ENCODE results near the gene PXT1.
"Not testable (repeated sequence)": the region's sequence is repeated elsewhere in the genome, so short reads cannot be mapped to it uniquely, and the experiment has no call there.

PXT1 gene

DNA sequence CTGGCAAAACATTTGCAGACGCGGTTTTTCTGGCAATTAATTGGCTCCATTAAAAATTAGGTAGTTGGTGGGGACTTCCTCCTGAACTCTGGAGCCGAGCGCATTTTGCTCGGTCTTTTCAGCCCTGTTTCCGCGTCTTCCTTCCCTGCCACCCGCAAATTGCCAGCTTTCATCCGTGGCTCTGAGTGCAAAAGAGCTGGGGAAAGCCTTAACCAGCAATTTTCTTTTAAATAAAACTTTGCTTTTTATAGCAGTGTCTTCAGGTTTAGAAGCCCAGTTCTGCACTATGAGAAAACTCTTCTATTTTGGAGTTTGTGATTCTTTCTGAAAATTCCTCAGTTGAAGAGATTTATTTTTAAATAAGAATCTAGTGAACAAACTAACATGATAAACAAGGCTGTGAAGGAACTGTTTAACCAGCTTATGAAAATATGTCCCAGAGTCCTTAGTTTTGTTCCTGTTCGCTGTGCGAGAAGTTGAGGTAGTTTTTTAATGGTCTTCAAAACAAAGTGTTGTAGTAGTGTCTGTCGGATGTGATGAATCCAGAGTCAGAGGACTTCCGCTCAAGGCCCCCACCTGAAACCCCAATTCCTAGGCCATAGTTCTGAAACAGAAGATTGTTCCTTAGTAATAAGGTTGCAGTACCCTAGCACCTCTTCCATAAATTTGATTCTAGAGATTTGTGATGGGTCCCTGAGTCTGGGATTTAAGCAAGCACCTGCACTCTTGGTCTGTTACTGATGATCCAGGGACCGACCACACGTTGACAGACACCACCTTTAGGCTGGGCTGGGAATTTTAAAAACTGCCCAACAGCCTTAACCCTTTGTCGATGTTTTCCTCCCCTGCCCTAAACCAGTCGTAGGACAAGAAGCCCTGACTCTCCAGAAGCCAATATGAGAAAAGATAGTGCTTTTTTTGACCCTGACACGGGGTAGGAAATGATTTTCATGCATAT lies 1.1 kb upstream of the PXT1 start:
- DNase-seq (ENCODE audit: low read depth), result no peak

DNA sequence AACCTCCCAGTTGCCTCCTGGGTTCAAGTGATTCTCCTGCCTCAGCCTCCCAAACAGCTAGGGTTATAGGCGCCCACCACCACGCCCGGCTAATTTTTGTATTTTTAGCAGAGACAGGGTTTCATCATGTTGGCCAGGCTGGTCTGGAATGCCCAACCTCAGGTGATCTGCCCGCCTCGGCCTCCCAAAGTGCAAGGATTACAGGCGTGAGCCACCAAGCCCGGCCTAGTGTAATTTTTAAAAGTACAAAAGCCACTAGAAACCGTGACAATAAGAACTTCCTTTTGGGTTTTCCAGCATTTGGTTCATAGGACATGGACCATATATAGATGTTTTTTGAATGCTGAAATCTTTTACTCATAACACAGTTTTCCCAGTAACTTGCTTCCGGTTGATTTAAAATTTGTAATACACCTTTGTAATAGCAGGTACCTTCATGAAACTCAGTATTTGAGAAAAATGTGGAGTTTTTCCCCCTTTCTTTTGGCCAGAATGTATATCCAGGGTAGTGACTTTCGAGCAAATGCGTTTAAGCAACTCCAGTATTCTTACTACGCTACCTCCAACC lies 467 bp downstream of the PXT1 start:
- DNase-seq (ENCODE audit: low read depth), result no peak

DNA sequence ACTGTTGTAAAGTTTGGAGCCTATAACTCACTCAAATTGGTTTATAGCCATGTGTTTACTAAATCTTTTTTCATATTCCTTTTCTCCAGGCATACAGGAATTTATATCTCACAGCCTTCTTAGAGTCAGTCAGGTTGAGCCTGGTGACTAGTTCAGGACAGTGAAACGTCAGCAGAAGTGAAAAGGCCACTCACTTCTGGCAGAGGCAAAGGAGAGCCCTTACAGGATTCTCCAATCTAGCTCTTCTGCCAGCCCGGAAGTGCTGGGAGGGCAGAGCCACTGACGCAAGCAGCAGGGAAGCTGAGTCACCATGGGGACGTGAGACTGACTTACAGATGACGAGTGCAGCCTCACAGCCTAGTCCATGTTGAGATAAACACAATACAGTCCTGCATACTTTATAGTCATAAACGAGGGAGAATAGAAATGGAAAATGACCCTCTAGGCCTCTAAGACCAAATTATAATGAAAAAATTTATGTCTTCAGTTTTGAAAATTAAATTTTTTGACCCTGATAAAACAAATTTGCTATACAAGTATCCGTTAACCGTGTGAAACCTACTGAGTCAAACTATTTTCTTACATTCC lies 1.3 kb downstream of the PXT1 start:
- peak; percentile 96 for DNase-seq (ENCODE audit: low read depth)

DNA sequence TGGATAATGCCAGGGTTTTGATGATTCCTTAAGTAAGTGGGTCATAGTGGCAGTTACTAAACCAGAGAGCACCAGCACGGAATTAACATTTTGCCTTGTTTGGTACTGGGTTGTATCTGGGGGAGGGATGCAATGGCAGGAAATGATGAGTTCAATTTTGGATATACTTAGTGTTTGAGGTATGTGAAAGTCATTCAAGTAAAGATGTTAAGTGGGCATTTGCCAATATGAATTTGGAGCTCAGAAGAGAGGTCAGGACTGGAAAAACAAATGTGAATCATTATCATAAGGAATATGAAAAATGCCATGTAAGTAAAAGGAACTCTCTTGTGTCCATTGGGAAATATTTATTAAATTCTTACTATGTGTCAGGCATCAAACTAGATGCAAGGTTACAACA lies 6.2 kb downstream of the PXT1 start:
- DNase-seq (ENCODE audit: low read depth), result peak; percentile 56

DNA sequence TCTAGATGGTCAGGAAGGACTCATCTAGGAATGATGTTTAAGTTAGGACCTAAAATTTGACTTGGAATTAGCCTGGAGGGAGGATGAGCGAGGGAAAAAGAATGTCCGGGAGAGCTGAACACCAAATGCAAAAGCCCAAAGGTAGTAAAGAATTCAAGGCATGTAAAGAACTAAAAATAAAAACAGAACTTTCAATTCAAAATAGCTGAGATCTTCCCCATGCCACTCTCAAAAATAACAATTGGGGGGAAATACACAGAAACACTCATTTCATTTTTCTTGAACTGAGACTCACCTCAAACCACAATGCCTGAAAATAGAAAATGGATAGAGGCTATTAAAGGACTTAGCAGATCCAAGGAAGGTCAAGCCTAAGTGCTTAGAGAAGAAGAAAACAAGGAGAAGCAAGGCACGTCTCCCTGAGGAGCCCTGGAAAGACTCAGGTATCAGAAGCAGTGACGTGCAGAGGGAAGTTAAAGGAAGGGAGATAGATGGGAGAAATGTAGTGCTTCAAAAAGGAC lies 10.4 kb downstream of the PXT1 start:
- DNase-seq (ENCODE audit: low read depth), result peak; percentile 75

DNA sequence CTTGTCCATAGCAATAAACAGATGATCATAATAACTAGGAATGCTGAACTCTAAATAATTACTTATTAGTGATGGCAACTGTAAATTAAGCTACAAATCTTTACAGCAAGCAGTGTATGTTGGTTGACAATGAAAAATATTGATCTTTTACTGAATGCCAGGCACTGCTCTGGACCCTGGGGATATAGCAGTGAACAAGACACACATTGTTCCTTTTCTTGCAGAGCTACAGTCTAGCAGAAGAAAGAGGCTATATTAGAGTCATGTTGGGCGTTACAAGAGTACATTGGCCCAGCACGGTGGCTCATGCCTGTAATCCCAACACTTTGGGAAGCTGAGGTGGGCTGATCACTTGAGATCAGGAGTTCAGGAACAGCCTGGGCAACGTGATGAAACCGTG lies 11.5 kb downstream of the PXT1 start:
- DNase-seq (ENCODE audit: low read depth), result no peak

DNA sequence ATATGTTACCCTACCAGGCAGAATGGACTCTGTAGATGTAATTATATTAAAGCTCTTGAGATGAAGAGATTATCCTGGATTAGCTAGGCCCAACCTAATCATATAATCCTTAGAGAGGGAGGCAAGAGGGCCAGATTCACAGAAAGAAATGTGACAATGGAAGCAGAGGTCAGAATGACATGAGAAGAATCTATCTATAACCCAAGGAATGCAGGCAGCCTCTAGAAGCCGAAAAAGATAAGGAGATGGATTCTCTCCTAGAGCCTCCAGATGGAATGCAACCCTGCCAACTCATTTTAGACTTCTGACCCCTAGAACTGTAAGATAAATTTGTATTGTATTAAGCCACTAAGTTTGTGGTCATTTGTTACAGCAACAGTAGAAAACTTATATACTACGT lies 12.3 kb downstream of the PXT1 start:
- peak; percentile 53 for DNase-seq (ENCODE audit: low read depth)

DNA sequence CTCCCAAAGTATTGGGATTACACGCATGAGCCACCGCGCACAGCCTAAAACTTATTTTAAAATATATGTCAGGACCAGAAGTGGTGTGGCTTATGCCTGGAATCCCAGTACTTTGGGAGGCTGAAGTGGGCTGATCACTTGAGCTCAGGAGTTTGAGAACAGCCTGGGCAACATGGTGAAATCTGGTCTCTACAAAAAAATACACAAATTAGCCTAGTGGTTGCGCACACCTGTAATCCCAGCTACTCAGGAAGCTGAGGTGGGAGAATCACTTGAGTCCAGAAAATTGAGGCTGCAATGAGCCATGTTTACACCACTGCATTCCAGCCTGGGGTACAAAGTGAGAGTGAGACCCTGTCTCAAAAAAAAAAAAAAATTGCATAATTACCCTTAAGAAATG lies 13.7 kb downstream of the PXT1 start:
- DNase-seq (ENCODE audit: low read depth), result no peak

DNA sequence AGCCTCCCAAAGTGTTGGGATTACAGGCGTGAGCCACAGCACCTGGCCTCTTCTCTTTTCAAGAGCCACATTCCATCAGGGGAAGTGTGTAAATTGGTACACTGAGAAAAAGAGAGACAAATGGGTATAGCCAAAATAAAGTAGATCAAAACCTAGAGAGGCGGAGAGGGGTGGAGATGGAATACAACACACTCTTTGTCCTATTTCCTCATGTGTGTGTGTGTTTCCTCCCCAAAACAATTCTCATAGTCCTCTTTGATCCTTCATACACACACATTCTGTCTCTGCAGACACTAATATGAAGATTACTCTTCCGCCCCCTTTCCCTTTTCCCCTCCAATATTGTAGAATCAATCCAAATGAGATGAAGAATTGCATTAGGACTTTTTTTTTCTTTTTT lies 16.0 kb downstream of the PXT1 start:
- no peak for DNase-seq (ENCODE audit: low read depth)

DNA sequence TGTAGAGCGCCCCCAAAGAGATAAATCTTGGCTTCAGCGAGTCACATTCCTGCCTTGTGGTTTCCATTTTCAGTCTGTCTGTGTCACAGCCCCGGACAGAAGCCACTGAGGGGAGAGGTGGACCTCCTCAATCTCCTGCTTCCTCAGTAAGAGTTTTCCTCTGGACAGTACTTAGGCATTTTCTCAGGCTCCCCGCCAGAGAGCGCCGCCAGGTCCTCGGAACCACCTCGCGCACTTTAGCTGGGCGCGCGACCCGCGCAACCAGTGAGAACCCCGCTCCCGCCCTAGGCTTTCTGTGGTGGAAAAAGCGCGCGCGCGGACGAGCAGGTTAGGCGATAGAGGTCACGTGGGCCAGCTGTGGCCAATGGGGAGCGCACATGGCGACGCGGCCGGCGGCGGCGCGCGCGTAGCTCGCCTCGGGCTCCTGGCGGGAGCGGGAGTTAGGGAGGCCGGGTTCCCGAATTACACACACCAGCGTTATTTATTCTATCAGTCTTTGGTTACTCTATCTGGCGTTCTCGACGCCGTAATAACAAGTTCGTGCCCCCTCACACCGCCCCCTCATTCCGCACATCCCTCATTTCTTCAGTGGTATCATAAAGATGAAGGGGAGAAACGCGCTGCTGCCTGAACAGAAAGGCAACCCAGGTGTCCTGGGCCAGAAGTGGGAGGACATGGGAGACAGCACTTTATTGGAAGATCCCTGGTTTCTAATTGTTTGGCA lies 19.4 kb downstream of the PXT1 start:
- DNase-seq (ENCODE audit: low read depth), result peak; percentile 97

DNA sequence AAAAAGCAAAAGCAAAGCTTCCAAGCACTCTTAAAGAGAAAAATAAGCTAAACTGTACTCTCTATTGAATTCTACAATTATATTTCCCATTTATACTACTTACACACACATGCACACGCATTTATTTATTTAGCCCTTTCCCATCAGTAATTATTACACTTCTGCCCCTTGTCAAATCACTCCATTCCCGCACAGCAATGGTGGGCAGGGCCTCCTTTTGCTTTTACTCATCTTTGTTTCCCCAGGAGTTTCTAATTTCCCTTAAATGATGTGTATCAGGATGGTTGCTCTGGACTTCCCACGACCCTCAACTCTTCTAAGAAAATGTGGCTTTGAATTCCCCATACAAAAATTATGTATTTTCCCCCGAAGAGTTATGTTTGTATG lies 19.9 kb downstream of the PXT1 start:
- DNase-seq (ENCODE audit: low read depth), result no peak

DNA sequence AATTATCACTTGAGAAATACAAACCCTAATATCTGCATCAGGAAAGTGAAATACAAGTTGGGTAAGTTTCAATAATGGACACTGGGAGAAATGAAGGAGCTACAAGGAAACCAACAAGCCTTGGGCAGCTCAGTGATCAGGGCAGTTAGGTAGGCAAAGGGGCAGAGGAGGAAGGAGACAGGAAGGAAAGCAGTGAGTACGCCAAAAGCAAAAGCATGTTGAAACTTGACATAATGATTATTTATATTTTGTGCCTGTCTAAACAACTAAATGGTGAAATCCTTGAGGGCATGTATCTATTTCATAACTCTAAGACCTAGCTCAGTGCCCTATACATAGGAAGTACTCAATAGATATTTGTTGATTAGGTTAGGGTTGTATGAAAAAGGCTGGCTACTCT lies 23.3 kb downstream of the PXT1 start:
- DNase-seq (ENCODE audit: low read depth), result no peak

DNA sequence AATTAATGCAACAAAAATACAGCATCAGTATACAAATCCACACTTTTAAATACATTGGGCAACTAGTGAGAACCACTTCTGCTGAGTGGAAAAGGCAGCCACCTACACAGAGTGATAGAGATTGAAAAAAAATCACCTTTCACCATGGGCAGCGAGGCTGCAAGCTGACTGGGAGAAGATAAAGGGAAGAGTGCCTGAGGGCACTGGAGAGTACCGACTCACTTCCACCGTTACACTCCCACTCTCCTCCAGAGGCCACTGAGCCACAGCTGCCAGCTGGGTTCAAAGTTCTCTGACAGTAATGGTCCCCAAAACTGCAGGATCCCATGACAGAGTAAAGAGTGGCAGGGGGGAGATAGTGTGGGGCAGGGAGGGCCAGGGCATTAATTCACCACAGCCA lies 24.1 kb downstream of the PXT1 start:
- DNase-seq (ENCODE audit: low read depth), result no peak

DNA sequence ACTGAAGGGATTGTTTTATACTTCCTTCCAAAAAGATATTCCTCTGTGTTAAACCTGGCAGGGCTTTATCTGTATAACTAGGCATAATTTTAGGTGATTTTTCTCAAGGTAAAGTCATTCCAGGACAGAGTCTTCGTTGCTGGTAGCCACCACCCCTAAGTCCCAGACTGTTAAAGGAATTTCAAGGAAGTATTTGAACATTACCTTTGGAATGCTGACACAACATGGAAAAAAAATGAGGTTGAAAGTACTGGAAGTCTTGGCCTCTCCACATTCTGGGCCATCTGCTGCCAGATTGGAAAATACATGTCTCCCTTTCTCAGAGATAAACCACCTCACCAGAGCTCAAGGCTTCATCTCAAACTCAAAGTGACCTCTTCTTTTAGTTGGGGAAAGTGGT lies 28.2 kb downstream of the PXT1 start:
- DNase-seq (ENCODE audit: low read depth), result no peak

DNA sequence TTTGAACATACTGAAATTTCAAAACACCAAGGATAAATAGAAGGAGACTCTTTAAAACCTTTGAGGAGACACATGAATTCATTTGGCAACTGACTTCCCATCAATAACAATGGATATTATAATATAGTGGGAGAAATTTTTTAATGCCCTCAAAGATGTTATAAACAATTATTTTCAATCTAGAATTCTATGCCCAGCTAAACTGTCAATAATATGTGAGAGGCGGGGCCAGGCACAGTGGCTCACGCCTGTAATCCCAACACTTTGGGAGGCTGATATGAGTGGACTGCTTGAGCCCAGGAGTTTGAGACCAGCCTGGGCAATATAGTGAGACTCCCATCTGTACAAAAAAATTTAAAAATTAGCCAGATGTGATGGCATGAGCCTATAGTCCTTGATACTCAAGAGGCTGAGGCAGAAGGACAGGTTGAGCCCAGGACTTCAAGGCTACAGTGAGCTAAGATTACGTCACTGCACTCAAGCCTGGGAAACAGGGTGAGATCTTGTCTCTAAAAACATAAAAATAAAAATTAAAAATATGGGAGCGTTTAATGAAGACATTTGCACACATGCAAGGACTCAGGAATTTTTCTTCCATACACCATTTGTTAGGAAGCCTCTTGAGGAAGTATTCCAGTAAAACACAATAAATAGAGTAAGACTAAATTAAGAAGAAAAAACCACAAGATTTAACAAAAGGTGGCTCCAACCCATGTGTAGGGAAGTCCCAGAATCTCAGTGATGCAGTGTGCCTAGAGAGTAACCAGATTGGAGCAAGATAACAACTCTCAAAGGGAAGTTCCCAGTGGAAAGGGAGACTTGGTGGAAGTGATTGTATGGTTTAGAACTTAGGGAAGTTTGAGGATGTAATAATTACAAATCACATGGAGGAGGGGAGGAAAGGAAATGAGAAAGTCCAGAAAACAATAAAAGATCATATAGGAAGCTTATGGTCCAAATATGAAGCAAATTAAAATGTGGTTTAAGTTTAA lies 28.9 kb downstream of the PXT1 start:
- no peak for DNase-seq (ENCODE audit: low read depth)

DNA sequence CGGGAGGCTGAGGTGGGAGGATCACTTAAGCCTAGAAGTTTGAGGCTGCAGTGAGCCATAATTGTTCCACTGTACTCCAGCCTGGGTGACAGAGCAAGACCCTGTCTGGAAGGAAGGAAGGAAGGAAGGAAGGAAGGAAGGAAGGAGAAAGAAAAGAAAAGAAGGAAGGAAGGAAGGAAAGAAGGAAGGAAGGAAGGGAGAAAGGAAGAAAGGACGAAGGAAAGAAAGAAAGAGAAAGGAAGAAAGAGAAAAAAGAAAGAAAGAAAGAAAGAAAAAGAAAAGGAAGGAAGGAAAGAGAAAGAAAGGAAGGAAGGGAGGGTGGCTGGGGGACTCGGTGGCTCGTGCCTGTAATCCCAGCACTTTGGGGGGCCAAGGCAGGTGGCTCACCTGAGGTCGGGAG lies 32.9 kb downstream of the PXT1 start:
- not testable (repeated sequence) for DNase-seq (ENCODE audit: low read depth)

DNA sequence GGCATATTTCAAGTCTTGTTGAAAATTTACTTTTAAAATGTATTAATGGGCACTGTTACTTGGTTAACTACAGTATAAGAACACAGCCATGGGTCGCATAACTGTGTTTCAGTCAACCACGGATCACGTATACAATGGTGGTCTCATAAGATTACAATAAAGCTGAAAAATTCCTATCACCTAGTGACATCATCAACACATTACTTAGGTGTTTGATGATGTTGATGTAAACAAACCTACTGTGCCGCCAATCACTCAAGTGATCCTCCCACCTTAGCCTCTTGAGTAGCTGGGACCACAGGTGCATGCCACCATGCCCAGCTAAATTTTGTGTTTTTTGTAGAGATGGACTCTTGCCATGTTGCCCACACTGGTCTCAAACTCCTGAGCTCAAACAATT lies 38.5 kb downstream of the PXT1 start:
- no peak for DNase-seq (ENCODE audit: low read depth)

DNA sequence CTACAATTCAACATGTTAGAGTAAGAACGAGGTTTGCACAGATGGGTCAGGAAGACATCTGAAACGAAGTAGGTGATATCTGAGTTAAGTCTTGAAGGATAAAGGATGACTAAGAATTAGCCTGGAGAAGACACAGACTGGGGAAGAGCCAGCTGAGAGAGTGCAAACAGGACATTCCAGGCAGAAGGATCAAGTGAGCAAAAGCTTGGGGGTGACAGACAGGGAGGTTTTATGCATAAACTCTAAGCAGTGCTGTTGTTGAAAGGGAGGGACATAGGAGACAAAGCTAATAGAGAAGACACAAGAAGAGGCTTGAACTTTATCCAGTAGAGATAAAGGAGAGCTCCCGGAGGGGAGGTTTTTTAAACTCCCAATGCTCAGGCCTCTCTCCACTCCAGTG lies 40.2 kb downstream of the PXT1 start:
- no peak for DNase-seq (ENCODE audit: low read depth)

DNA sequence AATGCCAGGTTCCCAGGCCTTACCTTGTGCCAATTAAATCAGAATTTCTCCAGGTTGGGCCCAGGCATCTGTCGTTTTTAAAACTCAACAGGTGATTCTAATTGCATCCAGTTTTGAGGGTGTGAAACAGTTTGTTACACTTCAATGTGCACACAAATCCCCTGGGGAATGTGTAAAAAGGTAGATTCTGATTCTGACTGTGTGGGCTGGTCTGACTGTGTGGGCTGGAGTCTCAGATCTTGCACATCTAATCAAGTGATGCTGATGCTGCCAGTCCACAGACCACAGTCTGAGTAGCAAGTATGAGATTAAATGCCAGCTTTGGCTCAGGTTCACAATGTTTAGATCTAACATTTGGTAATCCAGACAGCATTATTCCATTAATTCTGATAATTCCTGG lies 42.7 kb downstream of the PXT1 start:
- DNase-seq (ENCODE audit: low read depth), result no peak

DNA sequence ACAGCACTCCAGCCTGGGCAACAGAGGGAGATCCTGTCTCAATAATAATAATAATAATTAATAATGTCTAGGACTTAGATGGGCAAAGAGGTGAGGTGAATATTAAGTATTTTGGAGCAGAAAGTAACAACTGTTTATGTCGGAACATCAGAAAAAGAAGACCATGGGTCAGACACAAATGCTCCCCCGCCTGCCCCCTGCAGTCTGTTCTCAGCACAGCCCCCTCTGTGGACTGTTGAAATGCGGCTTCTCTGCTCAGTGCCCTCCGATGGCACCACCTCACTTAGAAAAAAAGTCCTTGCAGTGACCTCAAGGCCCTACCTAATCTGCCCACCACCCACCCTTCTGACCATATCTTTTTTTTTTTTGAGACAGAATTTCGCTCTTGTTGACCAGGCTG lies 50.0 kb downstream of the PXT1 start:
- no peak for DNase-seq (ENCODE audit: low read depth)

DNA sequence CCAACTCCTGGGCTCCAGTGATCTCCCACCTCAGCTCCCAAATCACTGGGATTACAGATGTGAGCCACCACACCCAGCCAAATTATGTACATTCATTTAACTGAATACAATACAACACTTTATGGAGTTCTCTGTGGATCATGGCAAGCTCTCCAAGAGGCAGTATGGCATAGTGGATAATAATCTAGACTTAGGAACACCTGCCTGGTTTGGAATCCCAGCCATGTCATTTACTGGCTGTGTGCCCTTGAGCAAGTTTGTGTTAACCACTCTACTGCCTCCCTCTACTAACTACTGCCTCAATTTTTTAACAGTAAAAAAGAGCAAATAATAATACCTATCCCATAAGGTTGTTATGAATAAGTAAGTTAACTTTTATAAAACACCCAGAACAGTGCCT lies 53.3 kb downstream of the PXT1 start:
- DNase-seq (ENCODE audit: low read depth), result no peak

All from HS-27A (cell line).